HepG2 (cell line): ENCODE measurements around the gene TADA2B. TPM values are rescaled to one million over a fixed set of nuclear protein-coding genes. Genes with fewer than 3 reads are reported as not detected.

Experiments used
- GTF3A ChIP-seq: sonication (generic); formaldehyde crosslinking; conservative IDR thresholded peaks from 2 replicates; pipeline ENCODE4 v1.4.0; 2020; ENCODE audit warnings: mild to moderate bottlenecking, missing genetic modification reagents
- HHEX ChIP-seq: IDR thresholded peaks from 2 replicates; pipeline ENCODE4 v1.6.1; 2016; ENCODE audit warnings: control low read depth
- HOXA3 ChIP-seq: sonication (generic); formaldehyde crosslinking; IDR thresholded peaks from 2 replicates; pipeline ENCODE4 v1.5.0; 2020; ENCODE audit warnings: missing genetic modification reagents
- ISX ChIP-seq: sonication (generic); formaldehyde crosslinking; conservative IDR thresholded peaks from 2 replicates; pipeline ENCODE4 v1.5.0; 2020; ENCODE audit warnings: missing genetic modification reagents
- SP2 ChIP-seq: sonication (generic); formaldehyde crosslinking; IDR thresholded peaks from 2 replicates; pipeline ENCODE4 v1.5.1; 2020; ENCODE audit warnings: mild to moderate bottlenecking, missing genetic modification reagents
- ZNF383 ChIP-seq: sonication (generic); formaldehyde crosslinking; IDR thresholded peaks from 2 replicates; pipeline ENCODE4 v1.4.0; 2020; ENCODE audit warnings: missing genetic modification reagents, mild to moderate bottlenecking, borderline replicate concordance
- ZNF570 ChIP-seq: sonication (generic); formaldehyde crosslinking; IDR thresholded peaks from 2 replicates; pipeline ENCODE4 v1.4.0; 2020; ENCODE audit warnings: mild to moderate bottlenecking, missing genetic modification reagents, borderline replicate concordance
- ZNF614 ChIP-seq: IDR thresholded peaks from 2 replicates; pipeline ENCODE4 v1.6.1; 2018; ENCODE audit warnings: missing biosample characterization, missing genetic modification reagents, inconsistent platforms, borderline replicate concordance
- ZNF737 ChIP-seq: sonication (generic); formaldehyde crosslinking; IDR thresholded peaks from 2 replicates; pipeline ENCODE4 v1.5.0; 2020; ENCODE audit warnings: missing genetic modification reagents, mild to moderate bottlenecking, borderline replicate concordance
- polyA plus RNA-seq, 8 experiments: library from polyadenylated mRNA; depleted of rRNA in 3 of 8; stranded (reverse) in 7 of 8; unstranded in 1 of 8; fragments of >200 nt; fragmentation: Illumina TruSeq in 4 of 8; extraction: Trizol in 4 of 8; gene quantifications; 2 replicates each; pipeline versions ENCODE4 v1.2.1 to v1.2.3, GENCODE V29; 2011 to 2016; ENCODE audit warnings: low read depth in 4 of 8, missing spikeins in 1 of 8, mixed read lengths in 1 of 8; ENCODE audit not compliant: insufficient read depth in 1 of 8
- total RNA-seq, 5 experiments: library from RNA; depleted of rRNA; stranded (reverse); fragments of >200 nt; fragmentation: Illumina TruSeq; extraction: Trizol; gene quantifications; 2 replicates each; pipeline ENCODE4 v1.2.3, GENCODE V29; 2016; ENCODE audit warnings: low read depth in 1 of 5
- TF ChIP-seq, protein P1 (sequence below): sonication (generic); formaldehyde crosslinking; IDR thresholded peaks from 2 replicates; pipeline ENCODE4 v1.5.0; 2020; ENCODE audit warnings: missing genetic modification reagents
- TF ChIP-seq, protein P2 (sequence below): sonication (generic); formaldehyde crosslinking; IDR thresholded peaks from 2 replicates; pipeline ENCODE4 v1.5.0; 2020; ENCODE audit warnings: missing genetic modification reagents, mild to moderate bottlenecking, borderline replicate concordance
- TF ChIP-seq, protein P3 (sequence below): sonication (generic); formaldehyde crosslinking; IDR thresholded peaks from 2 replicates; pipeline ENCODE4 v1.9.0; 2021; ENCODE audit warnings: missing genetic modification reagents, borderline replicate concordance

TADA2B gene
- total and polyA plus RNA-seq, 2 of the 13 experiments (the other 11 are each of a cell fraction or from before 2014, with no cell fraction given): 4.6 to 8.9 TPM

DNA sequence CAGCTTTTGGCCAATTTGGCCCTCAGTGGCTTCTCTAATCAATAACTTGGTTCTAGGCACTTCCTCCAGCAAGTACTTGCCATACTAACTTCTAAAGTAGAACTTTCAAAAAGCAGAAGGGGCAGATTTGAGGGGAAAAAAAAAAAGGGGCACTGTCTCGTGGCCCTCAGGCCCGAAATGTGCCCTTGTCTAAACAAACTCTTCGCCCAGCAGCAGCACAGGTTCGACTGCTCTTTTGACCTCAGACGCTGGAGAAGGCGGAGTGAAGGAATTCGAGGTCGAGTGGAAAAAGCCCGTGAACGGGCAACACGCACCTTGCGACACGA is 23.9 kb downstream of the TADA2B start (continued):
- TF ChIP-seq HOXA3 (CRISPR knock-in tag) (no peak), SP2 (CRISPR knock-in tag) (no peak), ISX (no peak), ZNF570 (no peak), GTF3A (CRISPR knock-in tag) (no peak), ZNF737 (CRISPR knock-in tag) (no peak), HHEX (CRISPR knock-in tag) (no peak), ZNF383 (CRISPR knock-in tag) (0 out of 2 replicates have a peak, but pooled peaks have one; percentile 32), ZNF614 (CRISPR knock-in tag) (0 out of 2 replicates have a peak, but pooled peaks have one; percentile 14)
- TF ChIP-seq, protein P1, sequence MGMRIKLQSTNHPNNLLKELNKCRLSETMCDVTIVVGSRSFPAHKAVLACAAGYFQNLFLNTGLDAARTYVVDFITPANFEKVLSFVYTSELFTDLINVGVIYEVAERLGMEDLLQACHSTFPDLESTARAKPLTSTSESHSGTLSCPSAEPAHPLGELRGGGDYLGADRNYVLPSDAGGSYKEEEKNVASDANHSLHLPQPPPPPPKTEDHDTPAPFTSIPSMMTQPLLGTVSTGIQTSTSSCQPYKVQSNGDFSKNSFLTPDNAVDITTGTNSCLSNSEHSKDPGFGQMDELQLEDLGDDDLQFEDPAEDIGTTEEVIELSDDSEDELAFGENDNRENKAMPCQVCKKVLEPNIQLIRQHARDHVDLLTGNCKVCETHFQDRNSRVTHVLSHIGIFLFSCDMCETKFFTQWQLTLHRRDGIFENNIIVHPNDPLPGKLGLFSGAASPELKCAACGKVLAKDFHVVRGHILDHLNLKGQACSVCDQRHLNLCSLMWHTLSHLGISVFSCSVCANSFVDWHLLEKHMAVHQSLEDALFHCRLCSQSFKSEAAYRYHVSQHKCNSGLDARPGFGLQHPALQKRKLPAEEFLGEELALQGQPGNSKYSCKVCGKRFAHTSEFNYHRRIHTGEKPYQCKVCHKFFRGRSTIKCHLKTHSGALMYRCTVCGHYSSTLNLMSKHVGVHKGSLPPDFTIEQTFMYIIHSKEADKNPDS: no peak
- TF ChIP-seq, protein P2, sequence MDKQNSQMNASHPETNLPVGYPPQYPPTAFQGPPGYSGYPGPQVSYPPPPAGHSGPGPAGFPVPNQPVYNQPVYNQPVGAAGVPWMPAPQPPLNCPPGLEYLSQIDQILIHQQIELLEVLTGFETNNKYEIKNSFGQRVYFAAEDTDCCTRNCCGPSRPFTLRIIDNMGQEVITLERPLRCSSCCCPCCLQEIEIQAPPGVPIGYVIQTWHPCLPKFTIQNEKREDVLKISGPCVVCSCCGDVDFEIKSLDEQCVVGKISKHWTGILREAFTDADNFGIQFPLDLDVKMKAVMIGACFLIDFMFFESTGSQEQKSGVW (CRISPR knock-in tag): no peak; the same call in 1 of the 2 replicates
- TF ChIP-seq, protein P3, sequence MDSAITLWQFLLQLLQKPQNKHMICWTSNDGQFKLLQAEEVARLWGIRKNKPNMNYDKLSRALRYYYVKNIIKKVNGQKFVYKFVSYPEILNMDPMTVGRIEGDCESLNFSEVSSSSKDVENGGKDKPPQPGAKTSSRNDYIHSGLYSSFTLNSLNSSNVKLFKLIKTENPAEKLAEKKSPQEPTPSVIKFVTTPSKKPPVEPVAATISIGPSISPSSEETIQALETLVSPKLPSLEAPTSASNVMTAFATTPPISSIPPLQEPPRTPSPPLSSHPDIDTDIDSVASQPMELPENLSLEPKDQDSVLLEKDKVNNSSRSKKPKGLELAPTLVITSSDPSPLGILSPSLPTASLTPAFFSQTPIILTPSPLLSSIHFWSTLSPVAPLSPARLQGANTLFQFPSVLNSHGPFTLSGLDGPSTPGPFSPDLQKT (CRISPR knock-in tag): no peak
